Activated naive CD8-positive, alpha-beta T cell treated with anti-CD3 and anti-CD28 coated beads, Interleukin-2, amount 10 ng/mL, durations not matched to agents 7 days and 5 days (primary cell): Measurements from ENCODE around the gene HOXB6. TPM values are rescaled to one million over a fixed set of nuclear protein-coding genes. Genes with fewer than 3 reads are reported as not detected.

Experiments
- ATAC-seq: fragments of 150-1000 bp; cut with Tn5 transposase; one replicate; pipeline ENCODE4 v1.10.0; 2021; ENCODE audit warnings: low read depth, moderate library complexity
- POLR2A ChIA-PET: fragments of 350-600 bp; sonication (Branson Sonifier 250); formaldehyde crosslinking; loops from one replicate; lab custom pipeline; 2021; ENCODE audit warnings: antibody characterized with exemption; lab: Charles Lee
- DNase-seq: peaks from one replicate; pipeline ENCODE4 v3.0.0; 2021
- H3K27ac Mint-ChIP-seq: one replicate; pipeline ENCODE4 v1.8.0; 2022; ENCODE audit warnings: mild to moderate bottlenecking, mixed read lengths
- H3K27me3 Mint-ChIP-seq: one replicate; pipeline ENCODE4 v1.8.0; 2022; ENCODE audit warnings: mild to moderate bottlenecking, moderate library complexity, mixed read lengths
- H3K36me3 Mint-ChIP-seq: one replicate; pipeline ENCODE4 v1.8.0; 2021; ENCODE audit warnings: mild to moderate bottlenecking, mixed read lengths
- H3K4me1 Mint-ChIP-seq: one replicate; pipeline ENCODE4 v1.8.0; 2021; ENCODE audit warnings: mixed read lengths
- H3K4me3 Mint-ChIP-seq: one replicate; pipeline ENCODE4 v1.8.0; 2022; ENCODE audit warnings: mild to moderate bottlenecking, moderate library complexity, mixed read lengths
- H3K9me3 Mint-ChIP-seq: one replicate; pipeline ENCODE4 v1.8.0; 2021; ENCODE audit warnings: mixed read lengths
- total RNA-seq, 2 experiments: library from RNA; stranded (reverse); gene quantifications; one replicate each; pipeline ENCODE4 v1.2.3, GENCODE V29; 2021

HOXB6 gene
- total RNA-seq, 2 experiments from 2014 or later: not detected

- no peaks in the 10 kb centered on the region for H3K9me3 Mint-ChIP-seq
- H3K27ac Mint-ChIP-seq: no peak overlapping the region
- POLR2A ChIA-PET: no interaction called here
- ATAC-seq: no peak
- no peak overlapping the region for H3K4me3 Mint-ChIP-seq
- peaks cover 29% of the 10 kb centered on the region for H3K4me1 Mint-ChIP-seq
- DNase-seq: no peak
- peaks cover 12% of the 10 kb centered on the region for H3K36me3 Mint-ChIP-seq
- H3K27me3 Mint-ChIP-seq: peaks cover 12% of the 10 kb centered on the region
These were observed 53.0 kb downstream of the HOXB6 start for GRCh38 chr17:48551596-48552465.

- H3K9me3 Mint-ChIP-seq: no peaks in the 10 kb centered on the region
- peaks cover 31% of the 10 kb centered on the region for H3K4me1 Mint-ChIP-seq
- DNase-seq: no peak
- H3K27me3 Mint-ChIP-seq: peaks cover 9% of the 10 kb centered on the region
- POLR2A ChIA-PET: no interaction called here
- peaks cover 12% of the 10 kb centered on the region for H3K36me3 Mint-ChIP-seq
- no peak for ATAC-seq
- no peak overlapping the region for H3K27ac Mint-ChIP-seq
- no peak overlapping the region for H3K4me3 Mint-ChIP-seq
These were observed 53.6 kb downstream of the HOXB6 start for GRCh38 chr17:48551214-48551555.

- POLR2A ChIA-PET: no interaction called here
- Mint-ChIP-seq H3K9me3 (no peaks in the 10 kb centered on the region), H3K4me1 (peaks cover 31% of the 10 kb centered on the region), H3K4me3 (no peak overlapping the region), H3K27ac (no peak overlapping the region), H3K36me3 (peaks cover 12% of the 10 kb centered on the region), H3K27me3 (peaks cover 4% of the 10 kb centered on the region)
- ATAC-seq (no peak), DNase-seq (no peak)
These were observed 54.1 kb downstream of the HOXB6 start for GRCh38 chr17:48550502-48551213.

GRCh38 chr17:48549914-48550501 lies 54.8 kb downstream of the HOXB6 start:
- peaks cover 4% of the 10 kb centered on the region for H3K27me3 Mint-ChIP-seq
- no peak overlapping the region for H3K27ac Mint-ChIP-seq
- no peak for DNase-seq
- no peaks in the 10 kb centered on the region for H3K9me3 Mint-ChIP-seq
- no peak for ATAC-seq
- H3K36me3 Mint-ChIP-seq: peaks cover 12% of the 10 kb centered on the region
- POLR2A ChIA-PET: no interaction called here
- no peak overlapping the region for H3K4me3 Mint-ChIP-seq
- peaks cover 32% of the 10 kb centered on the region for H3K4me1 Mint-ChIP-seq

- POLR2A ChIA-PET: no interaction called here
- Mint-ChIP-seq H3K27ac (no peak overlapping the region), H3K27me3 (peaks cover 2% of the 10 kb centered on the region), H3K4me3 (no peak overlapping the region), H3K4me1 (peaks cover 31% of the 10 kb centered on the region), H3K36me3 (peaks cover 12% of the 10 kb centered on the region), H3K9me3 (no peaks in the 10 kb centered on the region)
- ATAC-seq (no peak), DNase-seq (no peak)
These were observed 55.5 kb downstream of the HOXB6 start for GRCh38 chr17:48549281-48549630.

- POLR2A ChIA-PET: no interaction called here
- peaks cover 33% of the 10 kb centered on the region for H3K4me1 Mint-ChIP-seq
These were observed 56.1 kb downstream of the HOXB6 start for GRCh38 chr17:48548523-48549280.

GRCh38 chr17:48547808-48548522 lies 56.8 kb downstream of the HOXB6 start:
- Mint-ChIP-seq H3K4me3 (peak overlapping the region; percentile 74), H3K27me3 (peaks cover 11% of the 10 kb centered on the region), H3K4me1 (peaks cover 34% of the 10 kb centered on the region), H3K9me3 (no peaks in the 10 kb centered on the region), H3K36me3 (peaks cover 12% of the 10 kb centered on the region), H3K27ac (peak overlapping the region; percentile 84)
- POLR2A ChIA-PET: interaction anchor here (1.0 to 2.3 kb wide), 3 partner anchors 34 to 113 kb away, joined by 4 to 13 read pairs (median 5); no protein-coding TSS in a partner anchor
- peak; percentile 53 for DNase-seq
- ATAC-seq: no peak

More at GRCh38 chr17:48548523-48549280, 56.1 kb downstream of the HOXB6 start:
- H3K4me3 Mint-ChIP-seq: peak overlapping the region; percentile 74
- H3K9me3 Mint-ChIP-seq: no peaks in the 10 kb centered on the region
- H3K36me3 Mint-ChIP-seq: peaks cover 13% of the 10 kb centered on the region
- DNase-seq: no peak
- peak overlapping the region; percentile 84 for H3K27ac Mint-ChIP-seq
- no peak for ATAC-seq
- peaks cover 8% of the 10 kb centered on the region for H3K27me3 Mint-ChIP-seq

GRCh38 chr17:48546924-48547807 lies 57.6 kb downstream of the HOXB6 start:
- DNase-seq (no peak), ATAC-seq (no peak)
- POLR2A ChIA-PET: interaction anchor here (1.0 to 2.3 kb wide), 7 partner anchors 23 to 112 kb away, joined by 3 to 13 read pairs (median 4); partner anchors contain the start of gene HOXB4
- H3K36me3 Mint-ChIP-seq: peaks cover 15% of the 10 kb centered on the region
- H3K4me3 Mint-ChIP-seq: peak overlapping the region; percentile 74
- no peaks in the 10 kb centered on the region for H3K9me3 Mint-ChIP-seq
- peaks cover 39% of the 10 kb centered on the region for H3K4me1 Mint-ChIP-seq
- H3K27me3 Mint-ChIP-seq: peaks cover 11% of the 10 kb centered on the region
- H3K27ac Mint-ChIP-seq: peak overlapping the region; percentile 84

GRCh38 chr17:48546137-48546923 lies 58.5 kb downstream of the HOXB6 start:
- peaks cover 11% of the 10 kb centered on the region for H3K27me3 Mint-ChIP-seq
- peaks cover 12% of the 10 kb centered on the region for H3K36me3 Mint-ChIP-seq
- H3K27ac Mint-ChIP-seq: peak overlapping the region; percentile 84
- POLR2A ChIA-PET: interaction anchor here (0.6 to 2.3 kb wide), 8 partner anchors 13 to 111 kb away, joined by 3 to 13 read pairs (median 4); partner anchors contain the start of gene HOXB4
- peak overlapping the region; percentile 74 for H3K4me3 Mint-ChIP-seq
- peaks cover 42% of the 10 kb centered on the region for H3K4me1 Mint-ChIP-seq
- no peaks in the 10 kb centered on the region for H3K9me3 Mint-ChIP-seq
- DNase-seq (no peak), ATAC-seq (no peak)
